Astrocyte of the cerebellum (primary cell): ENCODE results near the gene MB.
A peak's percentile ranks its signal among the peaks of the same experiment; 100 is the strongest.

Experiments used
- DNase-seq: peaks from one replicate; pipeline ENCODE4 v3.0.0-alpha.2; 2011; ENCODE audit warnings: low read depth
- H3K4me3 ChIP-seq: 2 replicates; pipeline ENCODE4 v1.5.1; 2011; ENCODE audit warnings: mild to moderate bottlenecking, low read depth, low read length, moderate library complexity
- in situ Hi-C: cut with HindIII; loops from 2 replicates; pipeline ENCODE4 v1.10.0; 2017; ENCODE audit warnings: low sequenced_read_pairs
- TF ChIP-seq, protein P1 (sequence below): IDR thresholded peaks from 2 replicates; pipeline ENCODE4 v1.5.1; 2012; ENCODE audit warnings: low read length, low read depth, moderate library complexity, mild to moderate bottlenecking; ENCODE audit errors: missing control alignments

MB gene

DNA sequence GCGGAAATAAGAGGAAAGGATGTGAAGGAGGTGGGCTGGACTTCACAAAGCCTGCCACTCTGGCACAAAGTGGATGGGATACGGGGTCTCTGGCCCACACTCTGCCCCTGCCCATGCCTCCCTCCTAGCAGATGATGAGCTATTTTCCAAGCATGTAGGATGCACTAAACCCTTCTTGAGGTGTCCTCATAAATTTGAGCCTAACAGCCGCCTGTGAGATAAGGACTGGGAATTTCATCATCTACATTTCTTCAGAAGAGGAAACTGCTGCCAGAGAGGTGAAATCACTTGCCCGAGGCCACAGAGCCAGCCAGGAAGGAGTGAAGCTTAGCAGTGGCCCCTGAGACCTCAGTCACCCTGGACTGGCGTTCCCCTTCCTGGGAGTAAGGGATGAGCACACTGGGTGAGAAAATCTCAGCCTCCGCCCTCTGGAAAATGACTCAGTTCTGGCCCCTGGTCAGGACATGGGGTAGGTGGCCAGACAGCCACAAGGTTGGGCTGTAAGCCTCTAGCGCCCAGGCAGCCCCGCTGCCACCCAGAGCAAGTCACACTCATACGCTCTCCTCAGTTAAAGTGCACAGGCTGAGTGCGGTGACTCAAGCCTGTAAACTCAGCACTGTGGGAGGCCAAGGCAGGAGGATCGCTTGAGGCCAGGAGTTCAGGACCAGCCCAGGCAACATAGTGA, 27.9 kb downstream of the MB start:
- no peak overlapping the region for H3K4me3 ChIP-seq
- no peak for DNase-seq
- TF ChIP-seq, protein P1, sequence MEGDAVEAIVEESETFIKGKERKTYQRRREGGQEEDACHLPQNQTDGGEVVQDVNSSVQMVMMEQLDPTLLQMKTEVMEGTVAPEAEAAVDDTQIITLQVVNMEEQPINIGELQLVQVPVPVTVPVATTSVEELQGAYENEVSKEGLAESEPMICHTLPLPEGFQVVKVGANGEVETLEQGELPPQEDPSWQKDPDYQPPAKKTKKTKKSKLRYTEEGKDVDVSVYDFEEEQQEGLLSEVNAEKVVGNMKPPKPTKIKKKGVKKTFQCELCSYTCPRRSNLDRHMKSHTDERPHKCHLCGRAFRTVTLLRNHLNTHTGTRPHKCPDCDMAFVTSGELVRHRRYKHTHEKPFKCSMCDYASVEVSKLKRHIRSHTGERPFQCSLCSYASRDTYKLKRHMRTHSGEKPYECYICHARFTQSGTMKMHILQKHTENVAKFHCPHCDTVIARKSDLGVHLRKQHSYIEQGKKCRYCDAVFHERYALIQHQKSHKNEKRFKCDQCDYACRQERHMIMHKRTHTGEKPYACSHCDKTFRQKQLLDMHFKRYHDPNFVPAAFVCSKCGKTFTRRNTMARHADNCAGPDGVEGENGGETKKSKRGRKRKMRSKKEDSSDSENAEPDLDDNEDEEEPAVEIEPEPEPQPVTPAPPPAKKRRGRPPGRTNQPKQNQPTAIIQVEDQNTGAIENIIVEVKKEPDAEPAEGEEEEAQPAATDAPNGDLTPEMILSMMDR: no peak
- in situ Hi-C loops: loop anchor here (25.0 kb wide), 1 partner anchor 152 kb away; no protein-coding TSS in a partner anchor

- in situ Hi-C loops: loop anchor here (25.0 kb wide), 1 partner anchor 151 kb away; no protein-coding TSS in a partner anchor
- TF ChIP-seq, protein P1: no peak
- no peak overlapping the region for H3K4me3 ChIP-seq
- DNase-seq: no peak
Measured at GRCh38 chr22:35587896-35588295, 29.2 kb downstream of the MB start.

- H3K4me3 ChIP-seq: no peak overlapping the region
- DNase-seq: no peak
- TF ChIP-seq, protein P1: no peak
- in situ Hi-C loops: loop anchor here (25.0 kb wide), 1 partner anchor 150 kb away; no protein-coding TSS in a partner anchor
Measured at GRCh38 chr22:35587447-35587870, 29.7 kb downstream of the MB start.

- no peak for DNase-seq
- H3K4me3 ChIP-seq: no peak overlapping the region
- TF ChIP-seq, protein P1: no peak
- in situ Hi-C loops: loop anchor here (25.0 kb wide), 1 partner anchor 149 kb away; no protein-coding TSS in a partner anchor
Measured at GRCh38 chr22:35586771-35587170, 30.4 kb downstream of the MB start.

GRCh38 chr22:35582861-35583670, 34.1 kb downstream of the MB start:
- in situ Hi-C loops: loop anchor here (25.0 kb wide), 1 partner anchor 146 kb away; no protein-coding TSS in a partner anchor
- no peak overlapping the region for H3K4me3 ChIP-seq
- DNase-seq: peak; percentile 43
- TF ChIP-seq, protein P1: peak; percentile 92

DNA sequence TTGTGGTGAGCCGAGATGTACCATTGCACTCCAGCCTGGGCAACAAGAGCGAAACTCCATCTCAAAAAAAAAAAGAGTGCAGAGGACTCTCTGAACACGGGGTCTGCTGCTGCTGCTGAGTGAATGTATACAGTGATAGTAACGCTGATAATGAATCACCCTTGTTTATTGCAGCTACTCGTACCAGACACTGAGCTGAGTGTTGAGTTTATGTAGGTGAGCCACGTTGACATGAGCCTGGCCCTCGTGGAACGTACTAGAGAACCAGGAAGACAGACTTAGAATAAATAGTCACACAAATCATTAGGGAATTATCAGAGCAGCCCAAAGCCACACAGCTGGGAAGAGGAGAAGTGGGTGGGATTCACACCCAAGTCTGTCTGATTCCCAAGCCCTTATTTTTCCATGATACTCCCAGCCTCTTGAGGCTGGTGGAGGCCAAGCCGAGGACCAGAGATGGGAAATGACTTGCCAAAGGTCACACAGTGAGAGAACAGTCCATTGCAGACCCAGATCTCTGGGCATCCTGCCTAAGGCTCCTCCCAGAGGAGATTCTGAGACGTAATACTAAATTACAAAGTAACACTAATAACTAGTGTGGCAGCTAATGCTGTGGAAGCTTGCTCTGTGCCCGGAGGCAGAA, 34.8 kb downstream of the MB start:
- no peak for DNase-seq
- TF ChIP-seq, protein P1: no peak
- H3K4me3 ChIP-seq: no peak overlapping the region
- in situ Hi-C loops: loop anchor here (25.0 kb wide), 1 partner anchor 145 kb away; no protein-coding TSS in a partner anchor
